NCI-H1092 (cell line): ENCODE measurements around the gene CNBP.
"Not testable (repeated sequence)": the region's sequence is repeated elsewhere in the genome, so short reads cannot be mapped to it uniquely, and the experiment has no call there.

Experiments used
- DNase-seq: peaks from one replicate; lab custom pipeline; 2025; lab: John Stamatoyannopoulos, UW

CNBP gene

DNA sequence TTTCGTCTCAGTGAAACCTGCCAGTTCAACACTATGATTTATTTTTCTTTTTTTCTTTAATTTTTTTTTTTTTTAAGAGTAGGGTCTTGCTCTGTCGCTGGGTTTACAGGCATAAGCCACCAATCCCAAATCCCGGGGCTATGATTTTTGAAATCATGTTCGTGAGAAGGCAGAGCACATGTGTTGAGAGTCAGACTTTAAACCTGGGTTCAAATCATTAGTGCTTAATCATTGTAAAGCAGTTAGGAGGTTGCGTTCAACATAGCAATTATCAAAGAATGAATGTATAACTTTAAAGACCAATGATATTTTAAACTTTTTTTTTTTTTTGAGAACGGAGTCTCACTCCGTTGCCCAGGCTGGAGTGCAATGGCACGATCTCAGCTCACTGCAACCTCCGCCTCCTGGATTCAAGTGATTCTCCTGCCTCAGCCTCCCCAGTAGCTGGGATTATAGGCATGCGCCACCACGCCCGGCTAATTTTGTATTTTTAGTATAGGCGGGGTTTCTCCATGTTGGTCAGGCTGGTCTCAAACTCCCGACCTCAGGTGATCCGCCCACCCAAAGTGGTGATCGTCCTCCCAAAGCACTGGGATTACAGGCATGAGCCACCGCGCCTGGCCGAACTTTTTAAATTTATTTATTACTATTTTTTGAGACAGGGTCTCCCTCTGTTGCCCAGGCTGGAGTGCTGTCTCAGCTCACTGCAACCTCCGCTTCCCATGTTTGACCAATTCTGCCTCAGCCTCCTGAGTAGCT lies 1.3 kb upstream of the CNBP start:
- not testable (repeated sequence) for DNase-seq

DNA sequence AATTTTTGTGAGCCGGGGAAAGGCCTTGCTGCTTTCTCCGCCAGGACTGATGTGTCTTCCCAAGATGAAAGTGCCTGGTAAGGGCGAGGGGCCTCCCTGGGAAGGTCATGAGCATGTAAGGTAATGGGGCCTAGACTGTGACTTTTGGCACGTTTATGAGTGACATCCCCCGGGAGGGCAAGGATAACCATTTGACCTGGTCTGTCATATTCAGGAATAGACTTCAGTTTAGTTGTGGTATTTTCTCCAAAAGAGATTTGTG lies 631 bp upstream of the CNBP start:
- no peak for DNase-seq

DNA sequence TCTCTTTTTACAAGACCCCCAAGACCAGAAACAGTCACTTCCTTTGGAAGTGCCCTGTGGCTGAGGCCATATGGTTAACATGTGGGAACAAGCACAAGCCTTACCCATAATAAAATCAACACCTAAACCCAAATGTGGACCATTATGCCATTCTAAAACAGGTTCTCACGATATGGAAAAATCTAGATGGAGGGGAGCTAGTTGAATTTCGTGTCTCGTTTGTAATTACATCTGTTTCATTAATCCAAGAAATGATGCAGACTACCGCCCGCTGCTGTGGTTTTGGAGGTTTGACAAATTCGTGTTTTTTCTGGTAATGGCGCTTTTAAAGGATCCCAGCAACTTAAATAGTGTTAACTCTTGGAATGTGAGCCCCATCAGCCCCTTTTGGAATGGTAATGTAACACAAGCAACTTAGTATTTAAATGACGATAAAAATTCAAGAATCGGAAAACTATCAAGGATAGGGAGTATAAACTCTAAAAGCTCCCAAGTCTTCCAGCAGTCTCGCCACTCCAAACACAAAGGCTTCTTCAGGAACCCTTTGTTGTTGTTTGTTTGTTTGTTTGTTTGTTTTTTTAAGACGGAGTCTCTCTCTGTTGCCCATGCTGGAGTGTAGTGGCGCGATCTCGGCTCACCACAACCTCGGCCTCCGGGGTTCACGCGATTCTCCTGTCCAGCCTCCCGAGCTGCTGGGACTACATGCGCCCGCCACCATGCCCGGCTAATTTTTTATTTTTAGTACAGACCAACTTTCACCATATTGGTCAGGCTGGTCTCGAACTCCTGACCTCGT lies 1.1 kb downstream of the CNBP start:
- no peak for DNase-seq

DNA sequence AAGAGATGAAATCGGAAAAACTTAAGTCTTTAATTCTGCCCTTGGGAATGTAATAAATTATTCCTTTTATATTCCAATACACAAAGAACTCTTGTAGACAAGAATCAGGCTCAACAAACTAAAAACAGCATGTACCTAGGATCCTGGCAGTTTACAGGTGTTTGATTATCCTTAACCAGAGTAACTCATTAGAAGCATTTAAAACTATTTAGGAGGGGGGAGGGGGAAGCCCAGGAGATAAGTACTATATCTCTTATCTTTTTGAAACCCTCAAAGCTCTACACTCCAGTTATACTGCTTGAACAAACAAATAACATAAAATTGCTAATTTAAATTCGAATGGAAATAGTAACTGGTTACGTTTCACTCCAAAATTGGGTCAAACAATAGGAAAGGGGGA lies 1.9 kb downstream of the CNBP start:
- DNase-seq, result no peak

DNA sequence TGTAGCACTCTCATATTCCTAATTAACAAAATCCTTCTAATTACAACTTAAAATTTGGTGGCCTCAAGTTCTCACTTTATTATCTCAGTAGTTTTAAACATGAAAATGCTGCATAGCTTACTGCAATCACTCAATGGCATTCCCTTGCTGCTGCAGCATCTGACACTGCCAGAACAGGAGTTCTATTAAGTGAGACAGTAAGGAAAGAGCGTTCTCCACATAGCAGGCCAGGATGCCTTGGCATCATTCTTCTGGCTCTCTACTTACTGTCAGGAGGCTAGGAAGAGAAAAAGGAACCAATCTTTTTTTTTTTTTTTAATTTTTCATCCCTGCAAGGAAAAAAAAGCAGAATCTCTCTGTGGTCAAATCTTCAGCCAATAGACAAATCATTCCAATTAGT lies 3.2 kb downstream of the CNBP start:
- no peak for DNase-seq

DNA sequence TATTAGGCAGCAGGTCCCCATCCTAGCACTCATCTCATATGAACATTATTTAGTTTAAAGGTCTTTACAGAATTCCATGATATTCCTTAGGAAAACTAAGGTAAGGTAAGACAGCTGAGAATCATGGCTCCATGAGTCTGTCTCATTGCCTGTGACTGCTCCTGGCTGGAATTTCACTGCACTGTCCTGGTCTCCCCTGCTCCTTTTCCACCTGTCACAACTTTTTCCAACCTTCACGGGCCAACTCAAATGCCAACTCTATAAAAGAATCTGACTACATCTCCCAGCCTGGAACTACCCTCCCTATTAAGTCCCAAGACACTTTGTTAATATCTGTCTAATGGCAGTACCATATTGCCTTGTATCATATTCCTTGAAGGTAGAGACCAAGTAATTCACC lies 7.6 kb downstream of the CNBP start:
- DNase-seq, result no peak

DNA sequence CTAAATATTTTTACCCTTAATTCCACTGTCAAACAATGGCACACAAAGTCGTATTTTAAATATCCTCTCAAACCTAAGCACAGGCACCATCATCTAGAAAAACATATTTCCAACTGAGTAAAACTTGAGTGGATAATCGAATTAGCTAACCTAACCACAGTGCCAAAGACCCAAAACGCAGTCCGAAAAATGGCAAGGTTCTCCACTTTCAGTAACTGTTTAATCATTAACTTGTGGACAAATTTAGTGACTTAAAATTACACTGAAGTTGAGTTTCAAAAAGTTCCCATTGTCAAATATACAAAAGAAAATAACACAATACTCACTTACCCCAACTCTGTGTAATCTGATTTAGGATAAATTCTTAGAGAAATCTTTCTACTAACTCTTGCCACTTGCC lies 10.0 kb downstream of the CNBP start:
- no peak for DNase-seq

DNA sequence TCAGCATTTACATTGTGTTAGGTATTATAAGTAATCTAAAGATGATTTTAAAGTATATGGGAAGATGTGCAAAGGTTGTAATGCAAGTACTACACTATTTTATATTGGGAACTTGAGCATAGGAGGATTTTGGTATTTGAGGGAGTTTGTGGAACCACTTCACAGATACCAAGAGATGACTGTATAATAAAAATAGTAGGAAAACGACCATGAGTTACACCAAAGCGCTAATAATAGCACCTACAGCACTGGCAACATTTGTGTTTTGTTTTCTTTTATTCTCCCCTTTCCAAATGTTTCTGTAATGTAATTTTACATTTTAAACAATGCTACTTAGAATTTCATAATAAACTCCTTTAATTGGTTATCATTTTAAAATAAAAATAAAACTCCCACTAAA lies 10.5 kb downstream of the CNBP start:
- no peak for DNase-seq

DNA sequence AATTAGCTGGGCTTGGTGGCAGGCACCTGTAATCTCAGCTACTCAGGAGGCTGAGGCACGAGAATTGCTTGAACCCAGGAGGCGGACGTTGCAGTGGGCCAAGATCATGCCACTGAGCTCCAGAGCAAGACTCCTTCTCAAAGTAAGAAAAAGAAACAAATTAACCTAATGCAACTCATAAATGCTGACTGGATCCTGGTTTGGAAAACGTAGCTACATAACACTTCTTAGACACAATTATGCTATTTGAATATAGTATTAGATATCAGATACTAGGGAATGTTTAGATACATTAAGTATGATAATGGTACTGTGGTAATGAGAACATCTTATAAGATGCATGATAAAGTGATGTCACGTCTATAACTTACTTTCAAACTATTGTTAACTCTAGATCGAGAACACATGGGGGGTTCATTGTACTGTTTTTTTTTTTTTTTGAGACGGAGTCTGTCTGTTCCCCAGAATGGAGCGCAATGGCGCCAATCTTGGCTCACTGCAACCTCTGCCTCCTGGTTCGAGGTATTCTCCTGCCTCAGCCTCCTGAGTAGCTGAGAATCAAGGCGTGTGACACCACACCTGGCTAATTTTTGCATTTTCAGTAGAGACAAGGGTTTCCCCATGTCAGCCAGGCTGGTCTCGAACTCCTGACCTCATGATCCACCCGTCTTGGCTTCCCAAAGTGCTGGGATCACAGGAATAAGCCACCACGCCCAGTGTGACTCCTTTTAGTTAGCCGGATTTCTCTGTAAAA lies 16.9 kb downstream of the CNBP start:
- DNase-seq, result no peak

DNA sequence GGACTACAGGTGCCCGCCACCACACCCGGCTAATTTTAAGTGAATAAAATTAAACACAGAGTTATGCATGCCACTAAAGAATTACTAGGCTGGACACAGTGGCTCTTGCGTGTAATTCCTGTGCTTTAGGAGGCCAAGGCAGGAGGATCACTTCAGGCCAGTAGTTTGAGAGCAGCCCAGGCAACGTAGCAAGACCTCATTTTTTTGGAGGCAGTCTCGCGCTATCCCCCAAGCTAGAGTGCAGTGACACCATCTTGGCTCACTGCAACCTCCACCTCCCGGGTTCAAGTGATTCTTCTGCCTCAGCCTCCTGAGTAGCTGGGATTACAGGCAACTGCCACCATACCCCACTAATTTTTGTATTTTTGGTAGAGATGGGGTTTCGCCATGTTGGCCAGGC lies 18.1 kb downstream of the CNBP start:
- not testable (repeated sequence) for DNase-seq

DNA sequence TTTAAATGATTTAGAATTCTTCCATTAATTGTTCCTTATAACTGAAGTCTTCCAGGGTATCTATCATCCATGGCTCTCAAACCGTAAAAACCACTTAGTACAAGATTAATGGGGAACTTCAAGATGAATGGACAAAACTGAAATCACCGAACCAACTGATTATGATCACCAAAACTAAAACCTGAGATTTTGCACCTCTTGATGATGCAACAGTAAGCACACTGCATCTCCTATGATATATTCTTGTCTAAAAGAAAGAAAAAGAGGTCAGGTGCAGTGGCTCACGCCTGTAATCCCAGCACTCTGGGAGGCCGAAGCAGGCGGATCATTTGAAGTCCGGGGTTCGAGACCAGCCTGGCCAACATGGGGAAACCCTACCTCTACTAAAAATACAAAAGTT lies 19.2 kb downstream of the CNBP start:
- no peak for DNase-seq

DNA sequence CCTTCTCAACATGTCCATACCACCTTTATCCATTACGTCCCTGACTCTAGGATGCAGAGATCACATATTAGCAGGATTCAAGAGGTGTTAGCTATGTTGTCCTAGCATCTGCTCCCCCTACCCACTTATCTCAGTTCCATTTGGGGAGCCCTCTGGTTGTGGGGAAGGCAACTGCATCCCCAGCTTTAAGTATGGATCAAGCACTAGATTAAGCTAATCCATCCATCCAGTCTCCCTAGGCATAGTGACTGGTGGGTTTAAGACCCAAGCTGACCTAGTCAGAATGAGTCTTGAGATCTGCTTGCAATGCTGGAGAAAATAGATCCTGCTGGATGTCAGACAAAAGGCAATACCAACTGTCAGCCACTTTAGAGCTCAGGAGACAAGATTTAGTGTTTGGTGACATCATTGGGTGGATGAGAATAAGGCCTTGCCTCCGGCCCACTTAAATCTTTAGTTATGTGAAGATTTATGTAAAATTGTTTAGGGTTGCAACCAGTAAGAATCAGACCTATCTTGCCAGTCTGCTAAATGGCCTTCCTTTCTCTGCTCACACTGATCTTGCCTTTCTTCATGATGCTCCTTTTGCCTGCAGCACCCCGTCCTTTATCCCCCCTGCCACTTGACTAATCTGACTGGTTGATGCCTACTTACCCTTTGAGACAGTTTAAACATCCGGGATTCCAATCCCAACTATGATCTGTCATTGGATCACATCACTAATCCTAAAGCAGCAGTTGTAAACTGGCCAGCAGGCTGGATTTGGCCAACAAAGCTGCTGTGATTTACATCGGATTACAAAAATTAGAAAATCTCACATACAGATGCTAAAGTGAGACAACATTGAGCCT lies 20.7 kb downstream of the CNBP start:
- DNase-seq, result no peak

DNA sequence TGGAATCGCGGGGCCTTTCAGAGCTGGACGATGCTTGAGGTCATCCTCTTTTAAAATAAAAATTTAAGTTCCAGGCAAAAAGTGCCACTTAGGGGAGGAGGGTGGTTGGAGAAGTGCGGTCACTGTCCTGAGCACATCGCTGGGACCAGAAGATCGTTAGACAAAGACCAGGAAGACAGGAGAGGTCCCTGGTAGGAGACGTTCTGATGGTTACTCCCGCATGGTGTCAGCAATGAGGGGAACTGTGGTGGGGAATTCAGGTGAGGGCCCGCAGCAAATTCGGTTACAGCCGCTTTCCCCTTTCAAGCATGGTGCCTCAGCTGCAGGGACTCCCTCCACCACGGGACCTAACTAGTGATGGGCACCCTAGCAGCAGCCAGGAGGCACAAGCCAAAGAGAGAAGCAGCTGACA lies 21.8 kb downstream of the CNBP start:
- no peak for DNase-seq

DNA sequence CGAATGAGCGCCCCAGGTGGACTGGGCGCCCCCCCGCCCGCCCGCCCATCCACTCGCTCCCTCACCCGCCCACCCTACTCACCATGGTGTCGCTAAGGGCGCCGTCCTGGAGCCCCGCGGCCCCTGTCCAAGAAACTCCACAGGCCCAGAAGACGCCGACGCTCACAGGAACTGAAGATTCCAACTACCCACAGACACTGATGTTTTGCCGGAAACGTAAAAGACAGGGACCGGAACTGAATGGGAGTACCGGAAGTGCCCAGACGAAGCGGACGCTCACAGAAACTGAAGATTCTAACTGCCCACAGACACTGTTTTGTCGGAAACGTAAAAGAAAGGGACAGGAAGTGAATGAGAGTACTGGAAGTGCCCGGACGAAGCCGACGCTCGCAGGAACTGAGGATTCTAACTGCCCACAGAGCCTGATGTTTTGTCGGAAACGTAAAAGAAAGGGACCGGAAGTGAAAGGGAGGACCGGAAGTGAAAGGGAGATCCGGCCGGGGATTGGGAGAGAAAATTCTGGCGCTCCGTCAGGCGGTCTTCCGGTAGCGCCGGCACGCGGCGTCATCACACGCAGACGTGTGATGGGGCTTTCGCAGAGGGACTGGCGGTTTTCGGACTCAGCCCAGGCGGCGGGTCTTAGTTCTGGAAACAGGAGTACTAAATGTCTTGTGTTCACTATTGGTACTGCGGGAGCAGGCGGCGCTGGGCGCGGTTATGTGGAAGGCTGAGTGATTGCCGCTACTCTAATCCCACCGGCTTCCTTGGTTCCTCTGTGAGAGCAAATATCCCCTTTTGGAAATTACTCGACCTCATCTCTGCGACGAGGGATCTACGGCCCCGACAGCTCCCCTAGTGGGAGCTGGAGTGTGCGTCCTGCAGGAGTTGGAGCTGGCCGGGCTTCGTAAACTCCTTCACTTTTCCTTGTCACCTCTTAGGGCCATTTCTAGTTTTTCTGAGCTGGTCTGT lies 22.5 kb downstream of the CNBP start, which contains the start of gene ISY1:
Gene ISY1, minus strand, starts transcription at position 173 of the 969 bp plus-strand sequence. Its CDS starts 88 bp downstream, at position 85.
- peak; percentile 94 for DNase-seq

DNA sequence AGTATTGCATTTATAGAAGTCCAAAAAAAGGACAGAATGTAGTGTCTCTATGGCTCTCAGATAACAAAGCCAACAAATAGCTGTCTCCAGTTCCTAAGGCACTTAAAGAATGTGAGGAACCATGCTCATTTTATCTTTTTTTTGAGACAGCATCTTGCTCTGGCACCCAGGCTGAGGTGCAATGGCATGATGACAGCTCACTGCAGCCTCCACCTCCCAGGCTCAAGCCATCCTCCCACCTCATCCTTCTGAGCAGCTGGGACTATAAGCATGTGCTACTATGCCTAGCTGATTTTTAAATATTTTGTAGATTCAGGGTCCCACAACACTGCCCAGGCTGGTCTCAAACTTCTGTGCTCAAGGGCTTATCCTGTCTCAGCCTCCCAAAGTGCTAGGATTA lies 38.9 kb downstream of the CNBP start:
- DNase-seq, result no peak

DNA sequence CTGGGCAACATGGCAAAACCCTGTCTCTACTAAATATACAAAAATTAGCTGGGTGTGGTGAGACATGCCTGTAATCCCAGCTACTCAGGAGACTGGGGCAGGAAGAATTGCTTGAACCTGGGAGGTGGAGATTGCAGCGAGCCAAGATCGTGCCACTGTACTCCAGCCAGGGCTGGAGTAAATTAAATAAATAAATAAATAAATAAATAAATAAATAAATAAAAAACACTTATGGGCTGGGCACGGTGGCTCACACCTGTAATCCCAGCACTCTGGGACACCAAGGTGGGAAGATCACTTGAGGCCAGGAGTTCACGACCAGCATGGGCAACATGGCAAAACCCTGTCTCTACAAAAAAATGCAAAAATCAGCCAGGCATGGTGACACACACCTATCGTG lies 42.7 kb downstream of the CNBP start:
- DNase-seq, result not testable (repeated sequence)

DNA sequence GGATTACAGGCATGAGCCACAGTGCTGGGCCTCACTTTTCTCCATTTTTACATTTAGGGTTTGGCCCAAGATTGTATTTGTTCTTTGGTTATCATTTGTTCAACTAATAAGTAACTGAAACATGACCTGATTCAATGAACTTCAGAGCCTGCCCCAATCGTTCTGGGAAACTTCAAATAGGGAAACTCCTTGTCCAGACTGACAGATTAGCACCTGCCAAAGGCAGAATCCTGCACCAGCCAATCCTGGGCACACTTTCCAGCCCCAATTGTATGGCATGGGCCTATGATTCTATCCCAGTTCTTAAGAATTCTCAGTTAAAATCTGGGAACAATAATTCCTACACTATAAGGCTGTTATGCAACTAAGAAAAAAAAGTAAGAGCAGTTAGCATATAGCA lies 43.8 kb downstream of the CNBP start:
- DNase-seq, result no peak

DNA sequence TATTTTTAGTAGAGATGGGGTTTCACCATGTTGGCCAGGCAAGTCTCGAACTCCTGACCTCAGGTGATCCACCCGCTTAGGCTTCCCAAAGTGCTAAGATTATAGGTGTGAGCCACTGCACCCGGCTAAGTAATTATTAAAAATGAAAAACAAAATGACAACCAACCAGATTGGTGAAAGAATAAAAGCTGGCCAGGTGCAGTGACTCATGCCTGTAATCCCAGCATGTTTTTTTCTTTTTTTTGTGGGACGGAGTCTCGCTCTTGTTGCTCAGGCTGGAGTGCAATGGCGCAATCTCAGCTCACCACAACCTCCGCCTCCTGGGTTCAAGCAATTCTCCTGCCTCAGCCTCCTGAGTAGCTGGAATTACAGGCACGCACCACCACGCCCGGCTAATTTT lies 47.4 kb downstream of the CNBP start:
- not testable (repeated sequence) for DNase-seq

DNA sequence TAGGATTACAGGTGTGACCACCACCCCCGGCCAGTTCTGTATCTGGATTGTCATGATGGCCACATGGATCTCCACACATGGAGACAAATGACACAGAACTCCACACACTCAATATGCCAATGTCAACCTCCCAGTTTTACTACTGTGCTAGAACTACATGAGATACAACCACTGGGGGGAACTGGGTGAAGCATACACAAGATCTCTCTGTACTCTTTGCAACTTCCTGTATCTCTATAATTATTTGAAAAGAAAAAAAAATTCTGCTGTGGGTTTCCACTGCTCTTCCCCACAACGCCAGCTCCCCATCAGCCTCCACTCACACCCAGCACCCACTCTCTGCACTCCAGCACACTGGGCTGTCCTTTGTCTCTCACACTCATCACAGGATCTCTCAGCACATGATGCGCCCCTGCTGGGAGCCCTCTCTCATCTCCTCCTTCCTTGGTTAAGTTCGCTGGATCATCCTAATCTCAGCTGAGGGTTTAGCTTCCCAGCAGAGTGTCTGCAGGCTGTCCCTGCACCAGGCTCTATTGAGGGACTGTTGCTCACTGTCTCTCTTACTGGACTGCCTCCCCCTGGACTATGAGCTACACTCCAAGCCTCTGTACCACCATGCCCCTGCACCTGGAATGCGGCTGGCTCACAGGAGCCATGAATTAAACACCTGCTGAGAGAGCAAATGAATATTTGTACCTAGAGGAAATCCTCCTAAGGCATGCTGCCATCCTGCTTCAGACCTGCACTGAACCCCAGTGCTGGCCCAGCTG lies 51.4 kb downstream of the CNBP start:
- DNase-seq, result no peak

DNA sequence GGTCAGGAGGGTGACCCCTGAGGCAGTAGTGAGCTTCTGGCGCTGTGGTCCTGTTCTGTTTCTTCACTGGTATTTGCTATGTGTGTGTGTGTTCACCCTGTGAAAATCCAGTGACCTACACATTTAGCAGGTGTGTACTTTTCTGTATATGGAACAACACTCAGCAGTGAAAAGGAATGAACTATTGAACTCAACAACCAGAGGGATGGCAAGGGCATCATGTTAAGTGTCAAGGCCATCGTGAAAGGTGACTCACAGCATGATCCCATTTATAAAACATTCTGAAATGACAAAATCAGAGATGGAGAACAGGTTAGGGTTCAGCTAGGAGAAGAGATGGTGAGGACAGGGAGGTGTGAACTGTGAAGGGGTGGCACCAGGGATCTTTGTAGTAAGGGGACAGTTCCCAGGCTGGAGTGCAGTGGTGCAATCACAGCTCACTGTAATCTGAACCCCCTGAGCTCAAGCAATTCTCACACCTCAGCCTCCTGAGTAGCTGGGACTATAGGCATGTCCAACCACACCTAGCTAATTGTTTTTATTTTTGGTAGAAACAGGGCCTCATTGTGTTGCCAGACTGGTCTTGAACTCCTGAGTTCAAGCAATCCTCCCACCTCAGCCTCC lies 52.1 kb downstream of the CNBP start:
- DNase-seq, result no peak
